GM23338 (cell line): ENCODE data around the gene SLAIN1. TPM values are rescaled to one million over a fixed set of nuclear protein-coding genes. Genes with fewer than 3 reads are reported as not detected.

Experiments
- ATAC-seq: fragments of 200-7000 bp; cut with Tn5 transposase; 3 replicates; pipeline ENCODE4 v1.9.1; 2020
- DNase-seq: peaks from one replicate; pipeline ENCODE4 v3.0.0-alpha.2; 2015; ENCODE audit warnings: low spot score
- H2AFZ ChIP-seq: fragments of 200-600 bp; sonication (generic); 2 replicates; pipeline ENCODE4 v1.8.0; 2016; ENCODE audit warnings: antibody characterized with exemption, mild to moderate bottlenecking, moderate library complexity
- H3F3A ChIP-seq: fragments of 200-600 bp; sonication (generic); replicated peaks from 2 replicates; pipeline ENCODE4 v1.8.0; 2017; ENCODE audit warnings: antibody characterized with exemption, mixed run types, low read depth
- H3K27ac ChIP-seq: fragments of 200-600 bp; sonication (generic); 2 replicates; pipeline ENCODE4 v1.6.1; 2016; ENCODE audit warnings: low read depth
- H3K27me3 ChIP-seq: fragments of 200-600 bp; sonication (generic); 2 replicates; pipeline ENCODE4 v1.8.0; 2016; ENCODE audit warnings: mild to moderate bottlenecking, mixed run types, moderate library complexity; ENCODE audit not compliant: insufficient read depth
- H3K36me3 ChIP-seq: fragments of 200-600 bp; sonication (generic); 2 replicates; pipeline ENCODE4 v1.8.0; 2016; ENCODE audit warnings: mild to moderate bottlenecking; ENCODE audit not compliant: insufficient read depth
- H3K4me1 ChIP-seq: fragments of 200-600 bp; sonication (generic); 2 replicates; pipeline ENCODE4 v1.8.0; 2016; ENCODE audit warnings: mild to moderate bottlenecking, moderate library complexity; ENCODE audit not compliant: insufficient read depth
- H3K4me2 ChIP-seq: fragments of 200-600 bp; sonication (generic); 2 replicates; pipeline ENCODE4 v1.7.1; 2017; ENCODE audit warnings: mixed run types
- H3K4me3 ChIP-seq: fragments of 200-600 bp; sonication (generic); 2 replicates; pipeline ENCODE4 v1.6.1; 2016; ENCODE audit warnings: mixed run types
- H3K79me2 ChIP-seq: fragments of 200-600 bp; sonication (generic); replicated peaks from 2 replicates; pipeline ENCODE4 v1.8.0; 2017; ENCODE audit warnings: mild to moderate bottlenecking; ENCODE audit not compliant: insufficient read depth
- H3K9me2 ChIP-seq: fragments of 200-600 bp; sonication (generic); 2 replicates; pipeline ENCODE4 v1.8.0; 2017; ENCODE audit not compliant: insufficient read depth
- H4K20me1 ChIP-seq: fragments of 200-600 bp; sonication (generic); replicated peaks from 2 replicates; pipeline ENCODE4 v1.8.0; 2017; ENCODE audit warnings: mild to moderate bottlenecking; ENCODE audit not compliant: insufficient read depth
- H3K27ac Mint-ChIP-seq: 2 replicates; pipeline ENCODE4 v1.8.0; 2020; ENCODE audit warnings: inconsistent platforms, mild to moderate bottlenecking, moderate library complexity, mixed read lengths
- H3K27me3 Mint-ChIP-seq: 3 replicates; pipeline ENCODE4 v1.8.0; 2022; ENCODE audit warnings: low read depth, mild to moderate bottlenecking, moderate library complexity, mixed read lengths, inconsistent platforms; ENCODE audit not compliant: insufficient read depth, poor library complexity
- H3K36me3 Mint-ChIP-seq: 3 replicates; pipeline ENCODE4 v1.8.0; 2021; ENCODE audit warnings: low read depth, mild to moderate bottlenecking, inconsistent platforms, moderate library complexity, mixed read lengths
- H3K4me1 Mint-ChIP-seq: 3 replicates; pipeline ENCODE4 v1.8.0; 2020; ENCODE audit warnings: mild to moderate bottlenecking, inconsistent platforms, mixed read lengths
- H3K4me3 Mint-ChIP-seq: 3 replicates; pipeline ENCODE4 v1.8.0; 2021; ENCODE audit warnings: moderate library complexity, mild to moderate bottlenecking, inconsistent platforms, mixed read lengths
- H3K9me3 Mint-ChIP-seq: 3 replicates; pipeline ENCODE4 v1.8.0; 2020; ENCODE audit warnings: moderate library complexity, mild to moderate bottlenecking, inconsistent platforms, mixed read lengths
- CREB1 ChIP-seq: fragments of 250-450 bp; sonication (Bioruptor Pico); IDR thresholded peaks from 2 replicates; pipeline ENCODE4 v1.5.0; 2020; ENCODE audit warnings: low read depth, mild to moderate bottlenecking, moderate library complexity
- CTCF ChIP-seq, 2 experiments: fragments of 200-600 bp in 1 of 2; sonication (generic) in 1 of 2; conservative IDR thresholded peaks; 2 replicates each; pipeline versions ENCODE4 v1.5.1 to v1.6.1; 2016 to 2017; ENCODE audit warnings: antibody characterized with exemption in 2 of 2, low read depth in 2 of 2, mild to moderate bottlenecking in 2 of 2, moderate library complexity in 1 of 2
- EZH2phosphoT487 ChIP-seq: fragments of 200-600 bp; sonication (generic); IDR thresholded peaks from one replicate; pipeline ENCODE4 v1.8.1; 2018; ENCODE audit warnings: antibody characterized with exemption; ENCODE audit not compliant: unreplicated experiment
- JUNB ChIP-seq: IDR thresholded peaks from one replicate; pipeline ENCODE4 v1.6.1; 2016; ENCODE audit warnings: antibody characterized with exemption; ENCODE audit not compliant: unreplicated experiment
- NANOG ChIP-seq: IDR thresholded peaks from 2 replicates; pipeline ENCODE4 v1.6.1; 2016; ENCODE audit warnings: antibody characterized with exemption, borderline replicate concordance
- POLR2AphosphoS5 ChIP-seq: IDR thresholded peaks from 2 replicates; pipeline ENCODE4 v1.6.1; 2016; ENCODE audit warnings: antibody characterized with exemption, low read depth
- ZNF114 ChIP-seq: fragments of 250-450 bp; sonication (Bioruptor Pico); IDR thresholded peaks from 2 replicates; pipeline ENCODE4 v1.5.0; 2020; ENCODE audit warnings: mild to moderate bottlenecking, moderate library complexity
- ZNF331 ChIP-seq: fragments of 250-450 bp; sonication (Bioruptor Pico); IDR thresholded peaks from 2 replicates; pipeline ENCODE4 v1.5.0; 2020; ENCODE audit warnings: low read depth, mild to moderate bottlenecking, moderate library complexity
- polyA plus RNA-seq: library from polyadenylated mRNA; unstranded; fragments of >200 nt; fragmentation: Nextera tagmentation; extraction: Ambion mirVana; gene quantifications from 2 replicates; pipeline ENCODE4 v1.2.1, GENCODE V29; 2016
- total RNA-seq: library from RNA; depleted of rRNA; stranded (reverse); fragments of >200 nt; shearing (Covaris generic); gene quantifications from 2 replicates; pipeline ENCODE4 v1.2.3, GENCODE V29; 2014
- TF ChIP-seq, protein P1 (sequence below): fragments of 250-450 bp; sonication (Bioruptor Pico); IDR thresholded peaks from 2 replicates; pipeline ENCODE4 v1.5.0; 2020; ENCODE audit warnings: mild to moderate bottlenecking, moderate library complexity

Gene SLAIN1
- total and polyA plus RNA-seq, 2 experiments from 2014 or later, result 16.3 to 44.2 TPM

- no peaks in the 10 kb centered on the region for H3K27me3 Mint-ChIP-seq
- Histone ChIP-seq H3K36me3 (no peaks in the 10 kb centered on the region), H3F3A (no peaks in the 10 kb centered on the region), H3K27me3 (no peaks in the 10 kb centered on the region), H3K9me2 (peaks cover 7% of the 10 kb centered on the region; the same call in 1 of the 2 replicates), H2AFZ (no peak overlapping the region), H3K79me2 (no peaks in the 10 kb centered on the region), H3K4me2 (no peak overlapping the region), H3K27ac (no peak overlapping the region), H3K4me3 (no peak overlapping the region), H4K20me1 (no peaks in the 10 kb centered on the region), H3K4me1 (peaks cover 10% of the 10 kb centered on the region; the same call in 1 of the 2 replicates)
- H3K36me3 Mint-ChIP-seq, result peaks cover 9% of the 10 kb centered on the region; the same call in 2 of the 3 replicates
- no peak for TF ChIP-seq EZH2phosphoT487
- TF ChIP-seq, protein P1, sequence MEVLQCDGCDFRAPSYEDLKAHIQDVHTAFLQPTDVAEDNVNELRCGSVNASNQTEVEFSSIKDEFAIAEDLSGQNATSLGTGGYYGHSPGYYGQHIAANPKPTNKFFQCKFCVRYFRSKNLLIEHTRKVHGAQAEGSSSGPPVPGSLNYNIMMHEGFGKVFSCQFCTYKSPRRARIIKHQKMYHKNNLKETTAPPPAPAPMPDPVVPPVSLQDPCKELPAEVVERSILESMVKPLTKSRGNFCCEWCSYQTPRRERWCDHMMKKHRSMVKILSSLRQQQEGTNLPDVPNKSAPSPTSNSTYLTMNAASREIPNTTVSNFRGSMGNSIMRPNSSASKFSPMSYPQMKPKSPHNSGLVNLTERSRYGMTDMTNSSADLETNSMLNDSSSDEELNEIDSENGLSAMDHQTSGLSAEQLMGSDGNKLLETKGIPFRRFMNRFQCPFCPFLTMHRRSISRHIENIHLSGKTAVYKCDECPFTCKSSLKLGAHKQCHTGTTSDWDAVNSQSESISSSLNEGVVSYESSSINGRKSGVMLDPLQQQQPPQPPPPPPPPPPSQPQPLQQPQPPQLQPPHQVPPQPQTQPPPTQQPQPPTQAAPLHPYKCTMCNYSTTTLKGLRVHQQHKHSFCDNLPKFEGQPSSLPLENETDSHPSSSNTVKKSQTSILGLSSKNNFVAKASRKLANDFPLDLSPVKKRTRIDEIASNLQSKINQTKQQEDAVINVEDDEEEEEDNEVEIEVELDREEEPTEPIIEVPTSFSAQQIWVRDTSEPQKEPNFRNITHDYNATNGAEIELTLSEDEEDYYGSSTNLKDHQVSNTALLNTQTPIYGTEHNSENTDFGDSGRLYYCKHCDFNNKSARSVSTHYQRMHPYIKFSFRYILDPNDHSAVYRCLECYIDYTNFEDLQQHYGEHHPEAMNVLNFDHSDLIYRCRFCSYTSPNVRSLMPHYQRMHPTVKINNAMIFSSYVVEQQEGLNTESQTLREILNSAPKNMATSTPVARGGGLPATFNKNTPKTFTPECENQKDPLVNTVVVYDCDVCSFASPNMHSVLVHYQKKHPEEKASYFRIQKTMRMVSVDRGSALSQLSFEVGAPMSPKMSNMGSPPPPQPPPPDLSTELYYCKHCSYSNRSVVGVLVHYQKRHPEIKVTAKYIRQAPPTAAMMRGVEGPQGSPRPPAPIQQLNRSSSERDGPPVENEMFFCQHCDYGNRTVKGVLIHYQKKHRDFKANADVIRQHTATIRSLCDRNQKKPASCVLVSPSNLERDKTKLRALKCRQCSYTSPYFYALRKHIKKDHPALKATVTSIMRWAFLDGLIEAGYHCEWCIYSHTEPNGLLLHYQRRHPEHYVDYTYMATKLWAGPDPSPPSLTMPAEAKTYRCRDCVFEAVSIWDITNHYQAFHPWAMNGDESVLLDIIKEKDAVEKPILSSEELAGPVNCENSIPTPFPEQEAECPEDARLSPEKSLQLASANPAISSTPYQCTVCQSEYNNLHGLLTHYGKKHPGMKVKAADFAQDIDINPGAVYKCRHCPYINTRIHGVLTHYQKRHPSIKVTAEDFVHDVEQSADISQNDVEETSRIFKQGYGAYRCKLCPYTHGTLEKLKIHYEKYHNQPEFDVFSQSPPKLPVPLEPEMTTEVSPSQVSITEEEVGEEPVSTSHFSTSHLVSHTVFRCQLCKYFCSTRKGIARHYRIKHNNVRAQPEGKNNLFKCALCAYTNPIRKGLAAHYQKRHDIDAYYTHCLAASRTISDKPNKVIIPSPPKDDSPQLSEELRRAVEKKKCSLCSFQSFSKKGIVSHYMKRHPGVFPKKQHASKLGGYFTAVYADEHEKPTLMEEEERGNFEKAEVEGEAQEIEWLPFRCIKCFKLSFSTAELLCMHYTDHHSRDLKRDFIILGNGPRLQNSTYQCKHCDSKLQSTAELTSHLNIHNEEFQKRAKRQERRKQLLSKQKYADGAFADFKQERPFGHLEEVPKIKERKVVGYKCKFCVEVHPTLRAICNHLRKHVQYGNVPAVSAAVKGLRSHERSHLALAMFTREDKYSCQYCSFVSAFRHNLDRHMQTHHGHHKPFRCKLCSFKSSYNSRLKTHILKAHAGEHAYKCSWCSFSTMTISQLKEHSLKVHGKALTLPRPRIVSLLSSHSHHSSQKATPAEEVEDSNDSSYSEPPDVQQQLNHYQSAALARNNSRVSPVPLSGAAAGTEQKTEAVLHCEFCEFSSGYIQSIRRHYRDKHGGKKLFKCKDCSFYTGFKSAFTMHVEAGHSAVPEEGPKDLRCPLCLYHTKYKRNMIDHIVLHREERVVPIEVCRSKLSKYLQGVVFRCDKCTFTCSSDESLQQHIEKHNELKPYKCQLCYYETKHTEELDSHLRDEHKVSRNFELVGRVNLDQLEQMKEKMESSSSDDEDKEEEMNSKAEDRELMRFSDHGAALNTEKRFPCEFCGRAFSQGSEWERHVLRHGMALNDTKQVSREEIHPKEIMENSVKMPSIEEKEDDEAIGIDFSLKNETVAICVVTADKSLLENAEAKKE (CRISPR knock-in tag), result no peak
- no peak for TF ChIP-seq JUNB
- no peak for TF ChIP-seq CREB1 (CRISPR knock-in tag)
- no peak for TF ChIP-seq CTCF (conservative IDR thresholded peaks at IDR 0.05; ENCODE audit: low read depth in 2 of 2)
- TF ChIP-seq POLR2AphosphoS5, result no peak
- TF ChIP-seq NANOG, result no peak
- no peak for TF ChIP-seq ZNF114 (CRISPR knock-in tag)
- no peak for TF ChIP-seq ZNF331 (CRISPR knock-in tag)
- DNase-seq (no peak), ATAC-seq (no peak)
- H3K4me3 Mint-ChIP-seq, result no peak overlapping the region
- peaks cover 6% of the 10 kb centered on the region for H3K9me3 Mint-ChIP-seq
- no peak overlapping the region for H3K27ac Mint-ChIP-seq
- peaks cover 7% of the 10 kb centered on the region; the same call in 2 of the 3 replicates for H3K4me1 Mint-ChIP-seq
Observed at GRCh38 chr13:77774181-77774580, 76.7 kb downstream of the SLAIN1 start.
